PC-9 (cell line): ENCODE measurements around the gene WDFY3. TPM values are rescaled to one million over a fixed set of nuclear protein-coding genes. Genes with fewer than 3 reads are reported as not detected.

Experiments used
- BruUV-seq: library from RNA; stranded (reverse); fragments of 400-500 nt; replicated peaks from 2 replicates; lab custom pipeline; 2021; lab: Mats Ljungman, UMichigan
- CTCF ChIA-PET: fragments of 300-600 bp; sonication (Branson Sonifier 250); formaldehyde crosslinking; loops from one replicate; lab custom pipeline; 2022; ENCODE audit warnings: antibody characterized with exemption; lab: Charles Lee
- POLR2A ChIA-PET: fragments of 300-600 bp; sonication (Branson Sonifier 250); formaldehyde crosslinking; loops from one replicate; lab custom pipeline; 2022; ENCODE audit warnings: antibody characterized with exemption; ENCODE audit not compliant: unreplicated experiment; lab: Charles Lee
- DNase-seq, 2 experiments: peaks; one replicate each; pipeline versions ENCODE4 v3.0.0 to v3.0.0-alpha.2; 2015 to 2022; ENCODE audit warnings: mixed read lengths in 1 of 2
- H2AFZ ChIP-seq: fragments of 200-600 bp; sonication (generic); 2 replicates; pipeline ENCODE4 v1.8.1; 2017; ENCODE audit warnings: antibody characterized with exemption
- H3F3A ChIP-seq: fragments of 200-600 bp; sonication (generic); 2 replicates; pipeline ENCODE4 v1.8.1; 2017; ENCODE audit warnings: antibody characterized with exemption, mild to moderate bottlenecking, low read depth; ENCODE audit not compliant: insufficient read depth
- H3K27ac ChIP-seq: fragments of 200-600 bp; sonication (generic); 2 replicates; pipeline ENCODE4 v1.6.1; 2016; ENCODE audit warnings: mixed run types
- H3K27me3 ChIP-seq: fragments of 200-600 bp; sonication (generic); 2 replicates; pipeline ENCODE4 v1.6.1; 2016; ENCODE audit warnings: low read depth, mixed run types; ENCODE audit not compliant: insufficient read depth
- H3K36me3 ChIP-seq: fragments of 200-600 bp; sonication (generic); 2 replicates; pipeline ENCODE4 v1.6.1; 2016; ENCODE audit warnings: low read depth, mixed run types
- H3K4me1 ChIP-seq: fragments of 200-600 bp; sonication (generic); replicated peaks from 2 replicates; pipeline ENCODE4 v1.6.1; 2016; ENCODE audit warnings: mixed run types; ENCODE audit not compliant: insufficient read depth
- H3K4me2 ChIP-seq: fragments of 200-600 bp; sonication (generic); 2 replicates; pipeline ENCODE4 v1.6.1; 2017; ENCODE audit warnings: mixed run types
- H3K4me3 ChIP-seq: fragments of 200-600 bp; sonication (generic); 2 replicates; pipeline ENCODE4 v1.6.1; 2016; ENCODE audit warnings: mixed run types
- H3K79me2 ChIP-seq: fragments of 200-600 bp; sonication (generic); 2 replicates; pipeline ENCODE4 v1.6.1; 2017; ENCODE audit warnings: low read depth, mixed run types
- H3K9me2 ChIP-seq: fragments of 200-600 bp; sonication (generic); 2 replicates; pipeline ENCODE4 v1.8.1; 2017; ENCODE audit warnings: mild to moderate bottlenecking; ENCODE audit not compliant: insufficient read depth
- H3K9me3 ChIP-seq: fragments of 200-600 bp; sonication (generic); 2 replicates; pipeline ENCODE4 v1.8.1; 2016; ENCODE audit warnings: low read depth; ENCODE audit not compliant: insufficient read depth
- H4K20me1 ChIP-seq: fragments of 200-600 bp; sonication (generic); 2 replicates; pipeline ENCODE4 v1.8.1; 2017; ENCODE audit not compliant: insufficient read depth
- CTCF ChIP-seq: fragments of 200-600 bp; sonication (generic); conservative IDR thresholded peaks from 2 replicates; pipeline ENCODE4 v1.6.1; 2017; ENCODE audit warnings: mixed run types, antibody characterized with exemption, mild to moderate bottlenecking, moderate library complexity
- EZH2 ChIP-seq: fragments of 200-600 bp; sonication (generic); IDR thresholded peaks from 2 replicates; pipeline ENCODE4 v1.8.0; 2017; ENCODE audit warnings: antibody characterized with exemption, low read depth
- intact Hi-C: fragments of 100-400 bp; cut with micrococcal nuclease; formaldehyde crosslinking; loops from one replicate; pipeline ENCODE4 v1.10.0; 2022; ENCODE audit not compliant: unreplicated experiment
- total RNA-seq: library from RNA; stranded (reverse); gene quantifications from 2 replicates; pipeline ENCODE4 v1.2.3, GENCODE V29; 2021

Gene WDFY3
- total RNA-seq, 1 experiment from 2014 or later, result 35.4 TPM

- no peak overlapping the region for H3K4me2 ChIP-seq
- ChIA-PET CTCF (no interaction called here), POLR2A (no interaction called here)
- no peaks in the 10 kb centered on the region for H3K9me3 ChIP-seq
- BruUV-seq, result no TSS peak
- H3K4me1 ChIP-seq, result no peaks in the 10 kb centered on the region
- H2AFZ ChIP-seq, result no peak overlapping the region
- no peaks in the 10 kb centered on the region for H3K79me2 ChIP-seq
- no peaks in the 10 kb centered on the region; the same call in 1 of the 2 replicates for H3K9me2 ChIP-seq
- TF ChIP-seq CTCF (no peak), EZH2 (no peak)
- H3K27ac ChIP-seq, result no peak overlapping the region
- intact Hi-C loops, result no loop called here
- H3K4me3 ChIP-seq, result no peak overlapping the region
- no peaks in the 10 kb centered on the region for H4K20me1 ChIP-seq
- 0 out of 2 replicates have a peak, but pooled peaks cover 6% of the 10 kb centered on the region for H3K36me3 ChIP-seq
- no peak for DNase-seq
- no peaks in the 10 kb centered on the region for H3K27me3 ChIP-seq
- no peaks in the 10 kb centered on the region; the same call in 1 of the 2 replicates for H3F3A ChIP-seq
These were observed 334.9 kb downstream of the WDFY3 start for GRCh38 chr4:84631573-84631972.

DNA sequence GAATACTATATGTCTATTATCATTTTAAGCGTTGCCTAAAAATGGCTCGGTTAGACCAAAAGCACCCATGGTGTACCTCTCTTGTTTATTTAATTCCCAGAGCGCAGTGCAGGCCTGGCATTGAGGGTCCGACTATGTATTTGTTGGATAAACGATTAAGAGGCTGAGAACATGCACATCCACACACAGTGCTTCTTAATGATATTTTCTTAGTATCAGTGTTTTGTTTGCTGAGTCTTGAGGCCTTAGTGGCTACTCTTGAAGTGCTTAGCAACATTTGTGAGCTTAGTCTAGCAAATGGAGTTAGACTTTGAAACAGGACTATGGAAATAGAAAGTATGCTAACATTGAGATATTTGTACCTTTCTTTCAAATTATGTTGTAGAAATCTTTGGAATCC lies 339.8 kb downstream of the WDFY3 start:
- DNase-seq, result no peak
- H3F3A ChIP-seq, result no peaks in the 10 kb centered on the region
- H3K27me3 ChIP-seq, result no peaks in the 10 kb centered on the region
- no peak overlapping the region for H3K4me2 ChIP-seq
- CTCF ChIA-PET, result no interaction called here
- no peak overlapping the region for H3K27ac ChIP-seq
- H3K9me3 ChIP-seq, result no peaks in the 10 kb centered on the region
- no peaks in the 10 kb centered on the region for H3K4me1 ChIP-seq
- H3K9me2 ChIP-seq, result no peaks in the 10 kb centered on the region; the same call in 1 of the 2 replicates
- H4K20me1 ChIP-seq, result no peaks in the 10 kb centered on the region
- no peaks in the 10 kb centered on the region for H3K36me3 ChIP-seq
- POLR2A ChIA-PET, result no interaction called here
- intact Hi-C loops, result no loop called here
- TF ChIP-seq EZH2 (no peak), CTCF (no peak)
- H2AFZ ChIP-seq, result no peak overlapping the region
- no TSS peak for BruUV-seq
- no peaks in the 10 kb centered on the region for H3K79me2 ChIP-seq
- no peak overlapping the region for H3K4me3 ChIP-seq

DNA sequence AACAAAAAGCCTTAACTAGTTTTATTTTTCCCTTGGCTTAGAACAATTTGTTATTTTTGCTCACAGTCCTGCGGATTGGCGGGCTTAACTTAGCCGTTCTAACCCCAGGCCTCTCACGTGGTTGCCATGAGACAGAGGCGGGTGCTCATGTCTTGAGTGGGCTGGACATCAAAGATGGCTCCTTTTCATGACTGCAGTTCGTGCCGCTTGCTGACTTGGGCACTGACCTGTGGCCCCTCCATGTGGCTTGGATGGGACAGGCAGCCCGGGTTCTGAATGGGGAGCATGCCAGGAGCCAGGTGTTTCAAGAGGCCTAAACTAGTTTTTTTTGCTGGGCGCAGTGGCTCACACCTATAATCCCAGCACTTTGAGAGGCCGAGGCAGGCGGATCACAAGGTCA lies 342.8 kb downstream of the WDFY3 start:
- POLR2A ChIA-PET, result no interaction called here
- TF ChIP-seq EZH2, result no peak
- TF ChIP-seq CTCF, result no peak
- BruUV-seq, result no TSS peak

More for the DNA sequence above, 342.8 kb downstream of the WDFY3 start:
- H3K27me3 ChIP-seq, result no peaks in the 10 kb centered on the region
- intact Hi-C loops, result no loop called here
- no peaks in the 10 kb centered on the region for H3K79me2 ChIP-seq
- H2AFZ ChIP-seq, result no peak overlapping the region
- no peaks in the 10 kb centered on the region for H3K4me1 ChIP-seq
- no peak for DNase-seq
- no peaks in the 10 kb centered on the region for H4K20me1 ChIP-seq
- no peaks in the 10 kb centered on the region; the same call in 1 of the 2 replicates for H3K9me2 ChIP-seq
- CTCF ChIA-PET, result no interaction called here
- no peaks in the 10 kb centered on the region for H3K9me3 ChIP-seq
- no peaks in the 10 kb centered on the region for H3K36me3 ChIP-seq
- no peaks in the 10 kb centered on the region for H3F3A ChIP-seq
- no peak overlapping the region for H3K27ac ChIP-seq
- no peak overlapping the region for H3K4me2 ChIP-seq
- no peak overlapping the region for H3K4me3 ChIP-seq
